CD4-positive, alpha-beta T cell treated with Interleukin-17A for 1 hour (primary cell): Measurements from ENCODE around the gene FARSA.
"Not testable (repeated sequence)": the region's sequence is repeated elsewhere in the genome, so short reads cannot be mapped to it uniquely, and the experiment has no call there.

ENCODE experiments used
- DNase-seq: peaks from one replicate; pipeline ENCODE4 v3.0.0-alpha.2; 2020

FARSA gene

DNA sequence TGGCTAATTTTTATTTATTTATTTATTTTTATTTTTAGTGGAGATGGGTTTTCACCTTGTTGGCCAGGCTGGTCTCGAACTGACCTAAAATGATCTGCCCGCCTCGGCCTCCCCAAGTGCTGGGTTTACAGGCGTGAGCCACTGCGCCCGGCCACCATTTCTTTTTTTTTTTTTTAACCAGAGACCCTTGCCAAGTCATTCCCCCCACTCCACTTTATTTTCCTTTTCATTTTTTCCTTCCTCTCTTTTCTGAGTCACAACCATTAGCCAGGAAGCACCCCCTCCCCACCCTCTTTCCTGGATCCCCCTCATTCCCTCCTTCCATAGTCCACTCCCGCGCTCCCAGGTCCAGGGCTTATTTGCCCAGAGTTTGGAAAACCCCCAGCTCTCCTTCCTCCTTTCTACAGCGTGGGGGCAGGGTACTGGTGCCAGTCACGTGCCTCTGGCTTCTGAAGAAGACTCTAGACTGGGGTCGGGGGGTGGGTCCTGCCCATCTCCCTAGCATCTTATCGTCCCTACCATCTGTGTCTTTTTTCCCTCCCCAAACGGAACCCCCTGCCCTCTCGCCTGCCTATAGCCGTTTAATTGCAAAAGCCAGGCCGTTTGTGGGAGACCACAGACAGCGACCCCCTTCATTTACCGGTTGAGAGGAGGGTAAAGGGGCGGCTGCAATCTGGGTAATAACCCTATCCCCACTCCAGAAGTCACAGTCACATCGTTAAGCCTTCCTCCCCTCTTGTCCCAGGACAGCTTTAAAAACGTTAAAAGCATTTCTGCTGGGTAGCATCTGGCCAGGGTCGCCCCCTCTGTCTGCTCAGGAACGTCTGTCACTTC is 3.8 kb upstream of the FARSA start:
- no peak for DNase-seq

DNA sequence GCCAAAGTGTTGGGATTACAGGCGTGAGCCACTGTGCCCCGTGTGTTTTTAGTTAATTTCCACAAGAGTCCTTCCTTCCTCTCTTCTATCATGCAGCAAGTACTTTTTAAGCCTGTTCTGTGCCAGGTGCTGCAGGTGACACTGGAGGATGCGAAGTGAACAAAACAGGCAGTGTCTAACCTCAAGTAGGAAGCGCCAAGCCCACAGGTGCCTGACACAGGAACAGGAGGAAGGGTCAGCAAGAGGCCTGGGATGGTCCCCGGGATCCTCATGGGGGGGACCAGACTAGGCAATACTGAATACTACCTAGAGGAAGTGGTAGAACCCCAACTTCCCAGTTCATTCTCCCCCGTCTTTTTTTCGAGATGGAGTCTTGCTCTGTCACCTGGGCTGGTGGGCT is 3.1 kb upstream of the FARSA start:
- DNase-seq, result no peak

DNA sequence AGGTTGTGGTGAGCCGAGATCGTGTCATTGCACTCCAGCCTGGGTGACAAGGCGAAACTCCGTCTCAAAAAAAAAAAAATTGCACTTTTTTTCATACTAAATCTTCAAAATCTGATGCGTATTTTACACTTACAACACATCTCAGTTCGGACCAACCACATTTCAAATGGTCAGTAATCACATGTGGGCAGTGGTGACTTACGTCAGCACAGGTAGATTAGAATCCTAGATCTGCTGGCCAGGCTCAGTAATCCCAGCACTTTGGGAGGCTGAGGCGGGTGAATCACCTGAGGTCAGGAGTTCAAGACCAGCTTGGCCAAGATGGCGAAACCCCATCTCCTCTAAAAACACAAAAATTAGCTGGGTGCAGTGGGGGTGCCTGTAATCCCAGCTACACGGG is 1.6 kb upstream of the FARSA start:
- DNase-seq, result no peak

DNA sequence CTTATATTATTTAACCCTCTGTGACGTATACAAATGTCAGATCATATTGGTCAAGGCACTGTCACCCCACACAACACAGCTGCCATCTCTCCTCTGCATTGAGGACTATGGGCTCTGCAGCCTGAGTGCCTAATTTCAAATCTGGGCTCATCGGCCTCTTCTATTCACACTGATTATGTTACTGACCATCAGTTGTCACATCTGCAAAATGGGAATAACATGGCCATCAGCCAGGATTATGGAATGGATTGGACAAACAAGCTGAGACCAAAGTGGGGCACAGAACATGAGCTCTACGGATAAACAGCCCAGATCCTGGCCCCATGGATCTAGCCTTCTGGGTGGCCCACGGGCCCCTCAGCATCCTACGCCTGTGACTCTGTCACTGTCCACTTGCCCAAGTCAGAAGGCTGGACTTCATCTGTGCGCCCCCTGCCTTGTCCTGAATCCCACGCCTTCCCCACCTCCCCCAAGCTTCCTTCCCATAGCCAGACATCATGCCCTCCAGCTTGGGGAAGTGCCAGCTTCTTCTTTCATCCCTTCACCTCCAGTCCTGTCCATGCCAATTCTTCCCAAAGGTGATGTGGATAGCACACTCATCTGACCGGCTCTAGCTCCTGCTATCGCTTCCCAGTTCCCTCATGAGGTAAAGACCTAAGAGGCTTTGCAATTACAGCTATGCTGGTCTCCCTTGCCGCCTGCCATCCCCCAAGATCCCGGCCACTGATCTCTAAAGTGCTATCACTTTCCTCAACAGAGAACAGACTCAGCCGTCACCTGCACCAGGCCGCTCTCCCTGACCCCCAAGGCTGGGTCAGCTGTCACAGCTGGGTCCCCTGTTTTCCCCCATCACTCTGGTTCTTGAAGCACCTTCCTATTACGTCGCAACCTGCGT is 872 bp downstream of the FARSA start:
- DNase-seq, result no peak

DNA sequence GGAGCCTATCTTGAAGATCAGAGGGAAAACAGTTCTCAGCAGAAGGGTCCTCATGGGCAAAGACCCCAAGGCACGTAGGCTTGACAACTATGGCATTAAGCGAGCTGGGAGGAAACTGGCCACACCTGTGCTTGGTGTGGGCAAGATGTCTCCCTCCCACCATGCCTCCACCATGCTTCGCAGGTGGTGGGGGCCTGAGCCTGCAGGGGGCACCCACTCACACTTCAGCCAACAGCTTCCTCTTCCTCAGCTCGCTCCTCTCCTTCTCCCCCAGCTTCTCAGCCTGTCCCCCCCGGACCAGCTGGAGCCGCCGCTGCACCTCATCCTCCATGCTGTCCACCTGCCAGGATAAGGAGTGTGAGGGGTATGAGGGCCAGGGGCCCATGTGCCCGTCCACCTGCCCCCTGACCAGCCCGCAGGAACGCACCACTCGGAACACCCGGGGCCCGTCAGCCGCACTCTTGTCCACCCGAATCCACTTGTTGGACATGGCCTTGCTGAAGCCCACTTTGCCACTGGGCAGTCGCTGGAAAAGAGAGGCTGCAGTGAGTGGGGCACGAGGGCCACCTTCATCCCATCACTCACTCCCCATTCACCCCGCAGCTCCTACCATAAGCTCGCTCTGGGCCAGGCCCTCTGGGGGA is 3.4 kb downstream of the FARSA start:
- DNase-seq, result no peak

DNA sequence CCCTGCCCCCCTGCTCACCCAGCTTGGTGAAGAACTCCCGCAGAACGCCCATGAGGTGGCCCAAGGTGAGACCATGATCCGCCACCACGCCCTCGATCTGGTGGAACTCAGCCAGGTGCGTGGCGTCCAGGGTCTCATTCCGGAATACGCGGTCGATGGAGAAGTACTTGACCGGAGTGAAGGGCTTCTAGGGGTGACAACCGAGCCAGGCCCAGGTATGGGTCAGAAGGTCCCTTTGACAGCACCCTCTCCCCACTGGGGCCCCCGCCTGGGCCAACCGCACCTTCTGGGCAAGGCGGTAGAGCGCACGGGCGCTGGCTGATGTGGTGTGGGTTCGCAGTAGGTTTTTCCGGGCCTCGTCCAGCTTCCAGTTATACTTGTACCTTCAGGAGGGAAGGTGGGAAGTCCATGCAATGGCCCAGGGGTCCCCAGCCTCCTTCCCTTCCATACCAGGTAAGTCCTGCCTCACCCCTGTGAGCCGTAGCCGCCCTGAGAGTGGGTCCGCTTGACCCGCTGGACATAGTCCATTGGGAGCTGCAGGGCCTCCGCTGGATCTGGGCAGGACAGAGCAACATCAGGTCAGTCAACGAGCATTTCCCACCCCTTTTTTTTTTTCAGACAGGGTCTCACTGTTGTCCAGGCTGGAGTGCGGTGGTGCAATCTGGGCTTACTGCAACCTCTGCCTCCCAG is 8.7 kb downstream of the FARSA start:
- no peak for DNase-seq

DNA sequence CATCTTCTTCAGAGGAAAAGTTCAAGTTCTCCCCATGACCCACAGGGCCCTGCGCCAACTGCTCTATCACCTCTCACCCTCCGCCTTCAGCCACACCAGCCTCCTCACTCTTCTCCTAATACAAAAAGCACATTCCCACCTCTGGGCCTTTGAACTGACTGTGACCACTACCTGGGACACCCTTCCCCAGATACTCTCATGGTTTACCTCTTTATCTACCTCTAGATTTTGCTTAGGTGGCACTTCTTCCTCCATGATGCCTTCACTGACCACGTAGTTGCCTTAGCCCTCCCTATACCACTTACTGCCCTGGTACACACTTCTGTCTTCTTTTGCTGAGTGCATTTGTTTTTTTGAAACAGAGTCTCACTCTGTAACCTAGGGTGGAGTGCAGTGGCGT is 10.6 kb downstream of the FARSA start:
- no peak for DNase-seq

DNA sequence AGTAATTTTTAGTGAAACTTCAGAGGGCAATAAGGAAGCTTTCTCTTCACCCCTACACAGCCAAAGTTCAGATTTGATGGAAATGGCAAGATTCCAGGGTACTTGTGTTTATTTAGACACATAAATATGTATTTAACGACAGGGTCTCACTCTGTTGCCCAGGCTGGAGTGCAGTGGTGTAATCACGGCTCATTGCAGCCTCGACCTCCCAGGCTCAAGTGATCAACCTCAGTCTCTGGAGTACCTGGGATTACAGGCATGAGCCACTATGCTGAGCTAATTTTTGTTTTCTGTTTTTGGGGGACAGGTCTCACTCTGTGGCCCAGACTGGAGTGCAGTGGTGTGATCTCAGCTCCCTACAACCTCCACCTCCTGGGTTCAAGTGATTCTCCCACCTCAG is 12.5 kb downstream of the FARSA start:
- no peak for DNase-seq

DNA sequence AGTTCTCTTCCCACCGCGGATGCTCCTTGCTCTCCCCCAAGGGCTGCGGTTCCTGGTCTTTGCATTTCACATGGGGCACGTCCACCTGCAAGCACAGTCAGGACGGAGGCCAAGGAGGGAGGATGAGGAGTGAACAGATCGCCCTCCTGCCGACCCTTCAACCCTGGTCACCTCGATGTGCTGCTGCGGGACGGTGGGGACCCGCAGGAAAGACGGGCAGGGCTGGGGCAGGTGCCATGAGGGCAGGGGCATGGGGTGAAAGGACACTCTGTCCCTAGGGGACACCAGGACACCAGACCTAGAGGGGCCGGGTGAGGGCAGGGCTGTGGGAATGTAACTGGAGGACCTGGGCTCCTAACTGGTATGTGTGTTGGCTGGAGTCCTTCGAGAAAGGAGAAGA is 15.3 kb downstream of the FARSA start:
- DNase-seq, result no peak

DNA sequence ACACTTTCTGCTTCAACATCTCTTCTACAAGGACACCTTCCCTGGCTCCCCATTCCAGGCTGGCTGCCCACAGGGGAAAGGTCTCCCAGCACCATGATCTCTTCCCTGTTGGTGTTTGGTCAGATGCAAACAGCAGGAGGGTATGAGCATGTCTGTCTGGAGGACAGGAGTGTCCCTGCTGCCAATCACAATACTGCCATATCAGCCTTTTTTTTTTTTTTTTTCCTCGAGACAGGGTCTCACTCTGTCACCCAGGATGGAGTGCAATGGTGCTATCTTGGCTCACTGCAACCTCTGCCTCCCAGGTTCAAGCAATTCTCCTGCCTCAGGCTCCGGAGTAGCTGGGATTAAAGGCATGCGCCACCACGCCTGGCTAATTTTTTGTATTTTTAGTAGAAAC is 17.7 kb downstream of the FARSA start:
- not testable (repeated sequence) for DNase-seq

DNA sequence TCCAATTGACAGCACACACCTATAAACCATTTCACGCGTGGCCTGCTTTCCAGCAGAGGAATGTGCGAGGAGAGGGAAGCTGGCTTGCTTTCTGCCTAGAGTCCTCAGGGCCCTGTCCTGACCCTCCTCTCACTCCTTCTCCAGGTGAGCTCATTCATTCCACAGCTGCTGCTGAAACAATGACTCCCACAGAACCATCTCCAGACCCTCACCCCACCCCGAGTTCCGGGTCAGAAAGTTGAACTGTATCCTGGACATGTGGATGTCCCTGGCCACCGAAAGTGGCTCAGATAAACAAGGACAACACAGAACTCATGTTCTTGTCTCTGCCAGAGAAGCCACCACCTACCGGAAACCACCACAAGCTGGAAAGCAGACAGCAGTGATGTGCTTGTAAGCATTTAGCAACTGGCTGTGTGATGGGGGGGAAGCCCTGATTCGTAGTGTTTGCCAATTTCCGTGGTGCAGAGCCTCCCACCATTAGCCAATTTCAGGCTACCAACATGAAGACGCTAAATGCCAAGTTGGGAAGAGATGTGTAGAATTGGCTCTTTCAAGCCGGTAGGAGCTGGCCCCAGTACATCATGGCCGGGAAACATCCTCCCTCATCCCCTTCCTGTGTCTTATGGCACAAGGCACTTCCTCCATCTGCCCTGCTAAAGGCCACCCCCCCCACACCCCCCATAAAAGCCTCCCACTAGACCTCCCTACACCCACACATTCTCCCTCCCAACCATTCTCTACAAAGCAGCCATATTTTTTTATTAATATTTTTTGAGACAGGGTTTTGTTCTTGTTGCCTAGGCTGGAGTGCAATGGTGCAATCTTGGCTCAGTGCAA is 19.4 kb downstream of the FARSA start:
- peak; percentile 70 for DNase-seq

DNA sequence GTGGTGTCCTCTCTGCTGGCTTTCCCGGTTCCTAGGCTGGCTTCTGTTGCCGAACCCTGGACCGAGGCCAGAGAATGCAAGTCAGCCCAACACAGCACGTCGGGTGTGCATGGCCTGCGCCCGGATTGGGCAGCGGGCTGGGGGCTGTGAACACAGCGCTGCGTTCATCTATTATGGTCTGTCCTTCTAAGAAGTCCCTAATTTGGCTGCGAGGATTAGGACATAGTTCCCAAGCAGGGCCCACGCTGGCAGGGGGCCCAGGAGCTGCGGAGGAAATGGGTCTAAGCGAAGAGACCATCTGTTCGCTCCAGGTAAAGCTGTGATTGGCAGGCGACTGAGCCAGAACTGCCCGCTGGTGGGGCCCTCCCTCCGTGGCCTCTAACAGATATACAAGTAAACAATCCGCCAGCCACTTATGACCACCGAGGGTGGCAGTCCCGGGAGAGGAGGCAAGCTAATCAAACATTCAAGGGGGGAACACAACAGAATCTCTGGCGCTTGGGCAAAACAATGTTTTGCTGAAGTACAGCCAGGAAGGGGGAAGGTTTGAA is 20.4 kb downstream of the FARSA start:
- no peak for DNase-seq

DNA sequence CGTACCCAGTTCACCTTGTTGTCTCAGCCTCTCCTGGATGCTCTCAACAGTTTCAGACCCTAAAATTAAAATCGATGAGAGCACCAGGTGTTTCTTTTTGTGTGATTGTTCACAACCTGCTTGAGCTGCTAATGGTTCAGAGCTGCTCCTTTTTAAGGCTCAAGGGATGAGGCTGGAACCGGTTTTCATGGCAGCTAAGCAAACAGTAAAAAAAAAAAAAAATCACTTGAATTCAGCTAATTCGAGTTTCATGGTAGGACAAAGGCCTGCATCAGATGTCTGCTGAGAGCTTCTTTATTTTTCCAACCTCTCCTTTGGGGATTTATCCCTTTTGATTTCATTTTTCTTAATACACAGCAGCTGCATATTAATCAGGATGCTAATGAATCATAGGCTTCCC is 20.9 kb downstream of the FARSA start:
- no peak for DNase-seq

DNA sequence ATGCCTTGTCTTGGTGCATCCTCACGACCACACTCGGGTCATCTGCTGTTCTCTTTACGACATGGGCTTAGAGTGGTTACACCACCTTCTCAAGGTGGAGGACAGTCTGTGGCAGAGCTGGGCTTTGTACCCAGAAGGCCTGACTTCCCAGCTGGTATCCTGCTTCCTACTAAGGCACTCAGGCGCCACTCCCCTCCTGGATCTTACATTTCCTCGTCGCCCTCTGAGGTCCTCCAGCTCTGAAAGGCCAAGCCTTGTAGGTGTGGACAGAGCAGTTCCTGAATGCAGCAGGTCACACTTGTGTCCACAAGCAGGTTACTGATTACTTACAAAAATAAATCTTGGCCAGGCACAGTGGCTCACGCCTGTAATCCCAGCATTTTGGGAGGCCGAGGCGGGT is 26.3 kb downstream of the FARSA start:
- no peak for DNase-seq

DNA sequence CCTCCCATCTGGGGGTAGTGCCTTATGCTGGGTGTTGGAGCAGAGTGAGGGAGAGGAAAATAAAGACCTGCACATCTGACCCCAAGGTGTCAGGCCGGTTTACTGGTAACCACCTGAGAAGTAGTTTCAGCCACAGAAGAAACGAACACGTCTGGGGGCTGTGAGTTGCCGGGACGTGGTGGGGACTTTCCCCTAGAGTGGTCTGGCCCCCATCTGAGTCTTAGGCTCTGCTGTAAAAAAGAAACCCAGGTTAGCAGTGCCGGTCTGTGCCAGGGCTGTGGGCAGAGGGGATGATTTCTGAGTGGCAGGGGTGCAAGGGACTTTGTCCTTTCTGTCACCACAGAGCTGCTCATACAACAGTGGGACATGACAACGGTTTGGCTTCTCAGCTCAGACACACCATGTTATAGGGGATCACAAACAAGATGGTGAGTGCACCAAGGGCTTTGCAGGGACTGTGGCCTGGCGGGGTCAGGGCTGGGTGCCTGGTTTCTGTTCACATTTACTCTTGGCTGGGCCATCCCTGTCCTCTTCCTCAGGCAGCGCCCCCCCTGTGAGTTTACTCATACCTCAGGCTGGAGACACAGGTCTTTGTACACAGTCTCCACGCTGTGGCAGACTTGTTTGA is 33.5 kb downstream of the FARSA start:
- no peak for DNase-seq

DNA sequence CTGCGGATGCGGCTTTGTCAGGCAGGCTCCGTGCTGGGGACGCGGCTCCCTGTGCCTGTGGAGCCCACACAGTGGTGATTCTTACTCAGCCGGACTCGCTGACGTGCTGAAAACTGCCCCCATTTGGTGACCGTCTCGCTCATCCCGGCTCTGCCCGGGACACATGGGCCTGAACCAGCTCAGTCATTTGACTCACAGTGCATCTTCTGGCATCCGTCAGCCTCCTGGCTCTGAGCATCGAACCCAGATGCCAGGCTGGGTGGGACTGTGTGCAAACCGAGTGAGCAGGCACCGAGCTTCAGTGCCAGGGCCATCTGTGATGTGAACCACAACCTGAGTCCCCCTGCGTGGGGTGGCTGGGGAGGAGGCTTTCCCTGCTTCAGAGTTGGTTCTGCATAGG is 37.1 kb downstream of the FARSA start:
- no peak for DNase-seq

DNA sequence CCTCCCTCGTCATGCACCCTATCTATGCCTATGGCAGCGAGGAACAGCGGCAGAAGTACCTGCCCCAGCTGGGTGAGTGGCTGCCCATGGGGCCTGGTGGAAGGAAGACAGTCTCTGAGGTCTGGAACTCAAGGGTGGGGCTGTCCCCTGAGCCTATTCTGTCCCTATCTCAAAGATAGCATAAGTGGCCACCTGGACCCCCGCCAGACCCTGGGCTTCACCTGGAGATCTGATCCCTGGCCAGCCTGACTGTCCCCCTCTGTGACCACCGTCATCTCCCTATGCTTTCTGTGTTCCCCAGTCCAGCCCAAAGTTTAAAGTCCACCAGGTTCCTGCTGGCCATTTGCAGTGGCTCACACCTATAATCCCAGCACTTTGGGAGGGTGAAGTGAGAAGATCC is 39.9 kb downstream of the FARSA start:
- no peak for DNase-seq

DNA sequence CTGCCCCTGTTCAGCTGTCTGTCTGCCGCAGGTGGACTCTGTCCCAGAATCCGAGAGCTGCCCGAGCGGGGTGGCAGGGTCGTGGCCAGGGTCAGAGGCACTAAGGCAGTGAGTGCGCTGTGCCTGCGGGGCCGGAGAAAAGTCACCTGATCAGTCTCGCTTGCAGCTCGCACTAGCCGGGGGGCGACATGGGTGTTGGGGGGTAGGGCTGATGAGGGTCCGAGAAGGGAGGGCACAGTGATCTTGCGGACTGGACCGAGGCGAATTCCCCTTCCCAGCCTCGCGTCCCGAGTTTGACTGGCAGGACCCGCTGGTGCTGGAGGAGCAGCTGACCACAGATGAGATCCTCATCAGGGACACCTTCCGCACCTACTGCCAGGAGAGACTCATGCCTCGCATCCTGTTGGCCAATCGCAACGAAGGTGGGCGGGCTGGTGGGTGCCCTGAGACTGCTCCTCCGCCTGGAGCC is 41.9 kb downstream of the FARSA start:
- no peak for DNase-seq

DNA sequence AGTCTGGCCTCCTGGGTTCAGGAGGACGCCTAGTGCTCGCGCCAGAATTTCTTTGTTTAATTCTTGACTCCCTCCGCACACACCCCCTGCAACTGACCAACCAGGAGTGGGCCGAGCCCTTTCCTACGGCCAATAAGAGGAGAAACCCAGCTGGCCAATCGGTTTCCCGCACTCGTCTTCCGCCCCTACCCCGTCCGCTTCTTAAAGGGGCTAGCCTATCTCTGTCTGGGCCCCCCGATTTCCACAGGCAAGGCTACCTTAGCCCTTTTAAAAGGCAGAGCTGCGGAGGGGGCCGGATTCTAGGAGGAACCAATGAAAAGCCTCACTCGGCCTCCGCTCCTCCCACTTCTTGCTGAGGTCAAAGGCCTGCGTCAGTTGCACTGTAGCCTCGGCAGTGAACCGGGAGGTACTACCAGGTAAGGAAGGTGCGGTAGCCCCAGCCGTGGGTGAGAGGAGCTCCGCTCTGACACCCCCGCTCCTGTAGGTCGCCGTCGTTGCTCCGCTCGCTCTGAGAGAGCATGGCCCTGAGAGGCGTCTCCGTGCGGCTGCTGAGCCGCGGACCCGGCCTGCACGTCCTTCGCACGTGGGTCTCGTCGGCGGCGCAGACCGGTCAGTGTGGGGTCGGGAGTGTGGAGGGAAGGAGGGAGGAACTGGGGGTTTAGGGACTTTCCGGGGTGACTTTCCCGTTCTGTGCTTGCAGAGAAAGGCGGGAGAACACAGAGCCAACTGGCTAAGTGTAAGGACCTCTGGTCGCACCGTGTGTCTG is 42.5 kb downstream of the FARSA start, which contains the start of gene GCDH:
Gene GCDH (plus strand): TSS at position 374 of the 766 bp plus-strand sequence. CDS start 145 bp downstream, at position 519.
- DNase-seq, result peak; percentile 99

DNA sequence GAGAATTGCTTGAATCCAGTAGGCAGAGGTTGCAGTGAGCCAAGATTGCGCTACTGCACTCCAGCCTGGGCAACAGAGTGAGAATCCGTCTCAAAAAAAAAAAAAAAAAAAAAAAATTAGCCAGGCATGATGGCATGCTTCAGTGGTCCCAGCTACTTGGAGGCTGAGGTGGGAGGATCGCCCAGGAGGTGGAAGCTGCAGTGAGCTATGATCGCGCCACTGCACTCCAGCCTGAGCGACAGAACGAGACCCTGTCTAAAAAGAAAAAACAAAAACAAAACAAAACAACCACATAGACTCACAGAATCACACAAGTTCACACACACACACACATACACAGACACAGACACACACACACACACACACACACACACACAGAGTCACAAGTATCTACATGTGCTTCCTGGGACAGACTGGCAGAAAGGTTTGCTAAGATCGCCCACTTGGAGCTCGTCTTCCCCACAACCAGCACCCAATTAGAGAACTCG is 43.2 kb downstream of the FARSA start:
- DNase-seq, result not testable (repeated sequence)
